A549 (cell line): ENCODE data around the gene VPS13D. TPM values are rescaled to one million over a fixed set of nuclear protein-coding genes. Genes with fewer than 3 reads are reported as not detected.

Source experiments
- ATAC-seq, 2 experiments: fragments of 200-7000 bp in 1 of 2; fragments of >200 bp in 1 of 2; cut with Nextera tagmentation in 1 of 2; cut with Tn5 transposase in 1 of 2; 3 replicates each; pipeline versions ENCODE4 v1.8.0 to v1.9.1; 2018 to 2020; ENCODE audit warnings: mild to moderate bottlenecking in 1 of 2, moderate library complexity in 1 of 2
- CTCF ChIA-PET: fragments of 300-600 bp; sonication (Branson Sonifier 250); formaldehyde crosslinking; extraction: SDS; loops from one replicate; lab custom pipeline; 2021; ENCODE audit warnings: antibody characterized with exemption, inconsistent platforms; lab: Yijun Ruan, JAX
- POLR2A ChIA-PET: fragments of 350-600 bp; formaldehyde crosslinking; extraction: SDS; loops from one replicate; lab custom pipeline; 2021; ENCODE audit warnings: antibody characterized with exemption, inconsistent platforms; lab: Yijun Ruan, JAX
- DNase-seq, 2 experiments: peaks; one replicate each; pipeline versions ENCODE4 v3.0.0 to v3.0.0-alpha.2; 2011 to 2016; ENCODE audit warnings: low read depth in 1 of 2, low spot score in 1 of 2
- FAIRE-seq: peaks from 2 replicates; lab custom pipeline; 2011; peaks lifted over from hg19 to GRCh38; lab: Jason Lieb, UNC
- H3K27ac ChIP-seq, 2 experiments: fragments of >200 bp; sonication (Bioruptor Twin); formaldehyde crosslinking; 3 replicates each; pipeline ENCODE4 v1.5.1; 2016 to 2017
- H3K4me1 ChIP-seq: fragments of >200 bp; sonication (Bioruptor Twin); formaldehyde crosslinking; 3 replicates; pipeline ENCODE4 v1.6.1; 2016
- H3K4me2 ChIP-seq: fragments of >200 bp; sonication (Bioruptor Twin); formaldehyde crosslinking; 3 replicates; pipeline ENCODE4 v1.6.1; 2016
- H3K4me3 ChIP-seq: fragments of >200 bp; sonication (Bioruptor Twin); formaldehyde crosslinking; 3 replicates; pipeline ENCODE4 v1.5.1; 2016
- H3K9me3 ChIP-seq: fragments of >200 bp; sonication (Bioruptor Twin); formaldehyde crosslinking; 3 replicates; pipeline ENCODE4 v1.6.1; 2016
- CBX2 ChIP-seq: fragments of 200-600 bp; sonication (generic); IDR thresholded peaks from 2 replicates; pipeline ENCODE4 v1.6.1; 2016; ENCODE audit warnings: low read depth, mild to moderate bottlenecking, borderline replicate concordance
- CEBPB ChIP-seq, 2 experiments: fragments of >200 bp in 1 of 2; sonication (Bioruptor Twin) in 1 of 2; formaldehyde crosslinking in 1 of 2; IDR thresholded peaks; 2 replicates each; pipeline ENCODE4 v1.6.1; 2012 to 2016
- CHD2 ChIP-seq: fragments of 150-350 bp; IDR thresholded peaks from 2 replicates; pipeline ENCODE4 v1.6.1; 2014; ENCODE audit warnings: low read length; ENCODE audit not compliant: partially characterized antibody
- EP300 ChIP-seq, 2 experiments: fragments of >200 bp; sonication (Bioruptor Twin); formaldehyde crosslinking; IDR thresholded peaks; 2 replicates in 1 of 2; 3 replicates in 1 of 2; pipeline ENCODE4 v1.6.1; 2016 to 2017
- FOSB ChIP-seq: fragments of 250-450 bp; sonication (Bioruptor Pico); IDR thresholded peaks from 2 replicates; pipeline ENCODE4 v1.5.0; 2020; ENCODE audit warnings: mild to moderate bottlenecking, moderate library complexity
- GATA3 ChIP-seq: IDR thresholded peaks from 2 replicates; pipeline ENCODE4 v1.6.1; 2012; ENCODE audit warnings: borderline replicate concordance
- JUN ChIP-seq, 2 experiments: fragments of >200 bp; sonication (Bioruptor Twin); formaldehyde crosslinking; IDR thresholded peaks; 2 replicates in 1 of 2; 3 replicates in 1 of 2; pipeline ENCODE4 v1.6.1; 2016 to 2017
- KDM1A ChIP-seq: fragments of 200-600 bp; sonication (generic); IDR thresholded peaks from 2 replicates; pipeline ENCODE4 v1.6.1; 2016; ENCODE audit warnings: low read depth, mild to moderate bottlenecking
- MAZ ChIP-seq: fragments of 150-350 bp; IDR thresholded peaks from 2 replicates; pipeline ENCODE4 v1.6.1; 2014; ENCODE audit warnings: antibody characterized with exemption, low read depth, low read length, borderline replicate concordance
- NPAS2 ChIP-seq: fragments of 250-450 bp; sonication (Bioruptor Pico); IDR thresholded peaks from 2 replicates; pipeline ENCODE4 v1.8.0; 2022; ENCODE audit warnings: mild to moderate bottlenecking, moderate library complexity, borderline replicate concordance
- NR3C1 ChIP-seq: fragments of >200 bp; sonication (Bioruptor Twin); formaldehyde crosslinking; IDR thresholded peaks from 3 replicates; pipeline ENCODE4 v1.6.1; 2017
- PHF8 ChIP-seq: fragments of 200-600 bp; sonication (generic); IDR thresholded peaks from 2 replicates; pipeline ENCODE4 v1.6.1; 2016; ENCODE audit warnings: low read depth, mild to moderate bottlenecking, antibody characterized with exemption, moderate library complexity, borderline replicate concordance
- RAD21 ChIP-seq, 2 experiments: fragments of >200 bp in 1 of 2; sonication (Bioruptor Twin) in 1 of 2; formaldehyde crosslinking in 1 of 2; IDR thresholded peaks in 1 of 2; conservative IDR thresholded peaks in 1 of 2; 2 replicates in 1 of 2; 3 replicates in 1 of 2; pipeline ENCODE4 v1.6.1; 2012 to 2018; ENCODE audit warnings: inconsistent platforms in 1 of 2
- RARB ChIP-seq: fragments of 250-450 bp; sonication (Bioruptor Pico); IDR thresholded peaks from 2 replicates; pipeline ENCODE4 v1.8.0; 2021; ENCODE audit warnings: mild to moderate bottlenecking, moderate library complexity
- RCOR1 ChIP-seq: fragments of 150-350 bp; IDR thresholded peaks from 2 replicates; pipeline ENCODE4 v1.6.1; 2014; ENCODE audit warnings: antibody characterized with exemption, low read length, low read depth
- RNF2 ChIP-seq: fragments of 200-600 bp; sonication (generic); IDR thresholded peaks from 2 replicates; pipeline ENCODE4 v1.6.1; 2016; ENCODE audit warnings: low read depth, mild to moderate bottlenecking, antibody characterized with exemption, moderate library complexity, borderline replicate concordance
- SMC3 ChIP-seq: fragments of >200 bp; sonication (Bioruptor Twin); formaldehyde crosslinking; IDR thresholded peaks from 3 replicates; pipeline ENCODE4 v1.6.1; 2018; ENCODE audit warnings: inconsistent platforms
- ZNF302 ChIP-seq: fragments of 250-450 bp; sonication (Bioruptor Pico); IDR thresholded peaks from 2 replicates; pipeline ENCODE4 v1.9.0; 2021; ENCODE audit warnings: inconsistent platforms, mild to moderate bottlenecking, moderate library complexity
- WGBS: methylation state at CpG from one replicate; pipeline ENCODE4 v1.1.6; 2017; ENCODE audit errors: missing lambda C conversion rate; 5-methylcytosine and 5-hydroxymethylcytosine counted together
- polyA plus RNA-seq, 4 experiments: library from polyadenylated mRNA; depleted of rRNA in 3 of 4; stranded (reverse); fragments of >200 nt; fragmentation: RNase III in 1 of 4; extraction: RNeasy Plus Mini Kit Qiagen cat#74134 plus additional on column Dnase treatment in 1 of 4; gene quantifications; 2 replicates in 3 of 4; 3 replicates in 1 of 4; pipeline ENCODE4 v1.2.3, GENCODE V29; 2011 to 2017
- TF ChIP-seq, protein P1 (sequence below): fragments of 250-450 bp; sonication (Bioruptor Pico); IDR thresholded peaks from 2 replicates; pipeline ENCODE4 v1.5.0; 2021; ENCODE audit warnings: mild to moderate bottlenecking, moderate library complexity, borderline replicate concordance
- TF ChIP-seq, protein P2 (sequence below): fragments of >200 bp; sonication (Bioruptor Twin); formaldehyde crosslinking; IDR thresholded peaks from 3 replicates; pipeline ENCODE4 v1.5.1; 2016
- TF ChIP-seq, protein P3 (sequence below): fragments of 250-450 bp; sonication (Bioruptor Pico); IDR thresholded peaks from 2 replicates; pipeline ENCODE4 v1.5.0; 2020; ENCODE audit warnings: low read depth, mild to moderate bottlenecking, moderate library complexity

The VPS13D gene
- polyA plus RNA-seq, 2 of the 4 experiments (the other 2 are of a cell fraction): 5.4 to 15.9 TPM

DNA sequence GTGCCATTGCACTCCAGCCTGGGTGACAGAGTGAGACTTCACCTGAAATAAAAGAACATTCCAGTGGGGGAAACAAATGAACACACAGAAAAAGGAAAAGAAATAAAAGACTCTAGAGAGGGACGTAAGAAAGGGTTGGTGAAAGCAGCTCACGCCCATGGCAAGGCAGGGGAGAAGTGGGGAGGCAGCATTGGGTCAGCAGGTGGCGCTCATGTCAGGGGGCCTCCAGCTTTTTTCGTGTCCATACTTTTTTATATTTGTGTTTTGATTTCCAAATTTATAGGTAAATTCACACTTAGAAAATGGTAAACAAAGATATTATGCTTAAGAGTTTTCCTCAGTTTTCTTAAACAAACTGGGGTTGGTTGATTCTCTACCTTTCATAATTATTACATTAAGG is 45.5 kb downstream of the VPS13D start:
- H3K4me2 ChIP-seq: no peak overlapping the region
- WGBS: 51% methylated on average over 4 of the region's 4 CpGs
- H3K9me3 ChIP-seq: no peaks in the 10 kb centered on the region
- TF ChIP-seq ZNF302 (CRISPR knock-in tag) (no peak), RNF2 (no peak), CHD2 (no peak), RAD21 (conservative IDR thresholded peaks at IDR 0.05 in 1 of 2, IDR thresholded peaks at IDR 0.05 in 1 of 2) (peak; percentile 42 to 55; a peak in 4 of 5 replicates), FOSB (no peak), SMC3 (peak; percentile 52), JUN (IDR thresholded peaks at IDR 0.05) (no peak)
- TF ChIP-seq, protein P1, sequence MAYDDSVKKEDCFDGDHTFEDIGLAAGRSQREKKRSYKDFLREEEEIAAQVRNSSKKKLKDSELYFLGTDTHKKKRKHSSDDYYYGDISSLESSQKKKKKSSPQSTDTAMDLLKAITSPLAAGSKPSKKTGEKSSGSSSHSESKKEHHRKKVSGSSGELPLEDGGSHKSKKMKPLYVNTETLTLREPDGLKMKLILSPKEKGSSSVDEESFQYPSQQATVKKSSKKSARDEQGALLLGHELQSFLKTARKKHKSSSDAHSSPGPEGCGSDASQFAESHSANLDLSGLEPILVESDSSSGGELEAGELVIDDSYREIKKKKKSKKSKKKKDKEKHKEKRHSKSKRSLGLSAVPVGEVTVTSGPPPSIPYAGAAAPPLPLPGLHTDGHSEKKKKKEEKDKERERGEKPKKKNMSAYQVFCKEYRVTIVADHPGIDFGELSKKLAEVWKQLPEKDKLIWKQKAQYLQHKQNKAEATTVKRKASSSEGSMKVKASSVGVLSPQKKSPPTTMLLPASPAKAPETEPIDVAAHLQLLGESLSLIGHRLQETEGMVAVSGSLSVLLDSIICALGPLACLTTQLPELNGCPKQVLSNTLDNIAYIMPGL (CRISPR knock-in tag): no peak
- TF ChIP-seq, protein P2, sequence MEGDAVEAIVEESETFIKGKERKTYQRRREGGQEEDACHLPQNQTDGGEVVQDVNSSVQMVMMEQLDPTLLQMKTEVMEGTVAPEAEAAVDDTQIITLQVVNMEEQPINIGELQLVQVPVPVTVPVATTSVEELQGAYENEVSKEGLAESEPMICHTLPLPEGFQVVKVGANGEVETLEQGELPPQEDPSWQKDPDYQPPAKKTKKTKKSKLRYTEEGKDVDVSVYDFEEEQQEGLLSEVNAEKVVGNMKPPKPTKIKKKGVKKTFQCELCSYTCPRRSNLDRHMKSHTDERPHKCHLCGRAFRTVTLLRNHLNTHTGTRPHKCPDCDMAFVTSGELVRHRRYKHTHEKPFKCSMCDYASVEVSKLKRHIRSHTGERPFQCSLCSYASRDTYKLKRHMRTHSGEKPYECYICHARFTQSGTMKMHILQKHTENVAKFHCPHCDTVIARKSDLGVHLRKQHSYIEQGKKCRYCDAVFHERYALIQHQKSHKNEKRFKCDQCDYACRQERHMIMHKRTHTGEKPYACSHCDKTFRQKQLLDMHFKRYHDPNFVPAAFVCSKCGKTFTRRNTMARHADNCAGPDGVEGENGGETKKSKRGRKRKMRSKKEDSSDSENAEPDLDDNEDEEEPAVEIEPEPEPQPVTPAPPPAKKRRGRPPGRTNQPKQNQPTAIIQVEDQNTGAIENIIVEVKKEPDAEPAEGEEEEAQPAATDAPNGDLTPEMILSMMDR: peak; percentile 58
- ChIA-PET POLR2A (no interaction called here), CTCF (interaction anchor here (0.6 to 3.4 kb wide), 20 partner anchors 12 to 383 kb away, joined by 3 to 17 read pairs (median 5); no protein-coding TSS in a partner anchor)
- ATAC-seq: peak; percentile 70 to 80; a peak in 4 of 6 replicates
- no peak overlapping the region for H3K4me3 ChIP-seq
- FAIRE-seq: no peak
- H3K4me1 ChIP-seq: peaks cover 5% of the 10 kb centered on the region; the same call in 1 of the 3 replicates
- H3K27ac ChIP-seq: no peak overlapping the region
- DNase-seq: peak; percentile 27 to 35

- FAIRE-seq: no peak
- CTCF ChIA-PET: interaction anchor here (0.8 to 3.4 kb wide), 27 partner anchors 8 to 499 kb away, joined by 3 to 17 read pairs (median 5); partner anchors contain the start of gene DHRS3
Measured at GRCh38 chr1:12276225-12276624, 46.4 kb downstream of the VPS13D start.

More at GRCh38 chr1:12276225-12276624, 46.4 kb downstream of the VPS13D start:
- ATAC-seq (peak; percentile 89 to 93), DNase-seq (peak; percentile 38 to 66)
- H3K4me3 ChIP-seq: no peak overlapping the region
- TF ChIP-seq NPAS2 (CRISPR knock-in tag) (no peak), MAZ (no peak), RAD21 (conservative IDR thresholded peaks at IDR 0.05 in 1 of 2, IDR thresholded peaks at IDR 0.05 in 1 of 2) (peak; percentile 50 to 64; a peak in 4 of 5 replicates), EP300 (IDR thresholded peaks at IDR 0.05) (no peak), PHF8 (no peak), CBX2 (no peak), RARB (CRISPR knock-in tag) (no peak), SMC3 (0 out of 3 replicates have a peak, but pooled peaks have one; percentile 16), GATA3 (no peak), NR3C1 (no peak), RNF2 (no peak), CEBPB (IDR thresholded peaks at IDR 0.05) (no peak), RCOR1 (no peak), KDM1A (no peak)
- TF ChIP-seq, protein P2: peak; percentile 35; the same call in 2 of the 3 replicates
- TF ChIP-seq, protein P3, sequence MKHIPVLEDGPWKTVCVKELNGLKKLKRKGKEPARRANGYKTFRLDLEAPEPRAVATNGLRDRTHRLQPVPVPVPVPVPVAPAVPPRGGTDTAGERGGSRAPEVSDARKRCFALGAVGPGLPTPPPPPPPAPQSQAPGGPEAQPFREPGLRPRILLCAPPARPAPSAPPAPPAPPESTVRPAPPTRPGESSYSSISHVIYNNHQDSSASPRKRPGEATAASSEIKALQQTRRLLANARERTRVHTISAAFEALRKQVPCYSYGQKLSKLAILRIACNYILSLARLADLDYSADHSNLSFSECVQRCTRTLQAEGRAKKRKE (CRISPR knock-in tag): no peak
- H3K9me3 ChIP-seq: no peaks in the 10 kb centered on the region
- peaks cover 5% of the 10 kb centered on the region; the same call in 1 of the 3 replicates for H3K4me1 ChIP-seq
- 42% methylated on average over 7 of the region's 7 CpGs for WGBS
- H3K27ac ChIP-seq: no peak overlapping the region
- H3K4me2 ChIP-seq: no peak overlapping the region
- POLR2A ChIA-PET: no interaction called here
